ENCODE measurements around the gene CAMK2D.

GRCh38 chr4:113619526-113619925 is 142.0 kb downstream of the CAMK2D start:
- TF ChIP-seq CTCF (IDR thresholded peaks at IDR 0.05; ENCODE audit: low read length) (no peak), EZH2 (optimal IDR thresholded peaks at IDR 0.05; ENCODE audit: low read depth, low read length) (no peak)
